Measurements from ENCODE around the gene ARID1B. TPM values are rescaled to one million over a fixed set of nuclear protein-coding genes. Genes with fewer than 3 reads are reported as not detected.

ARID1B gene
- total and polyA plus RNA-seq, 2 experiments from 2014 or later: 32.9 to 67.0 TPM

- H3K4me3 ChIP-seq: no peak overlapping the region
- peaks cover 5% of the 10 kb centered on the region for H3K4me1 ChIP-seq (ENCODE audit: insufficient read depth)
- H3K4me2 ChIP-seq: no peak overlapping the region
- 94% methylated on average over 11 of the region's 11 CpGs for WGBS (ENCODE audit: low lambda C conversion rate, missing lambda C conversion rate)
- DNase-seq (ENCODE audit: low spot score): no peak
- no peak overlapping the region for H2AFZ ChIP-seq
- TF ChIP-seq EZH2 (IDR thresholded peaks at IDR 0.05; ENCODE audit: borderline replicate concordance) (no peak), CTCF (IDR thresholded peaks at IDR 0.05; ENCODE audit: poor library complexity) (no peak), EZH2phosphoT487 (IDR thresholded peaks at IDR 0.05; ENCODE audit: low read depth, severe bottlenecking, unreplicated experiment) (no peak)
- H3K9me2 ChIP-seq (replicated peaks; ENCODE audit: insufficient read depth): no peaks in the 10 kb centered on the region
- H3K79me2 ChIP-seq: peaks cover 100% of the 10 kb centered on the region
- H3K27me3 ChIP-seq: no peaks in the 10 kb centered on the region
- H3K27ac ChIP-seq: no peak overlapping the region
- no peaks in the 10 kb centered on the region for H3K9me3 ChIP-seq (ENCODE audit: low read depth)
- H3K36me3 ChIP-seq (replicated peaks; ENCODE audit: insufficient read depth, low read depth): no peaks in the 10 kb centered on the region
- H4K20me1 ChIP-seq (ENCODE audit: insufficient read depth, poor library complexity, severe bottlenecking): peaks cover 87% of the 10 kb centered on the region
Measured at GRCh38 chr6:156807028-156807427, 29.9 kb downstream of the ARID1B start.

GRCh38 chr6:156807795-156808194 lies 30.6 kb downstream of the ARID1B start:
- TF ChIP-seq CTCF (IDR thresholded peaks at IDR 0.05; ENCODE audit: poor library complexity) (no peak), EZH2phosphoT487 (IDR thresholded peaks at IDR 0.05; ENCODE audit: low read depth, severe bottlenecking, unreplicated experiment) (no peak), EZH2 (IDR thresholded peaks at IDR 0.05; ENCODE audit: borderline replicate concordance) (no peak)
- H2AFZ ChIP-seq: no peak overlapping the region
- peaks cover 5% of the 10 kb centered on the region for H3K4me1 ChIP-seq (ENCODE audit: insufficient read depth)
- peaks cover 86% of the 10 kb centered on the region for H4K20me1 ChIP-seq (ENCODE audit: insufficient read depth, poor library complexity, severe bottlenecking)
- H3K27ac ChIP-seq: no peak overlapping the region
- H3K9me3 ChIP-seq (ENCODE audit: low read depth): no peaks in the 10 kb centered on the region
- no peaks in the 10 kb centered on the region for H3K27me3 ChIP-seq
- no peaks in the 10 kb centered on the region for H3K9me2 ChIP-seq (replicated peaks; ENCODE audit: insufficient read depth)
- no peaks in the 10 kb centered on the region for H3K36me3 ChIP-seq (replicated peaks; ENCODE audit: insufficient read depth, low read depth)
- peak overlapping the region; percentile 0 for H3K4me2 ChIP-seq
- DNase-seq (ENCODE audit: low spot score): no peak
- WGBS (ENCODE audit: low lambda C conversion rate, missing lambda C conversion rate): 71% methylated on average over 6 of the region's 6 CpGs
- peaks cover 100% of the 10 kb centered on the region for H3K79me2 ChIP-seq
- H3K4me3 ChIP-seq: no peak overlapping the region

- no peaks in the 10 kb centered on the region for H3K9me2 ChIP-seq (replicated peaks; ENCODE audit: insufficient read depth)
- H4K20me1 ChIP-seq (ENCODE audit: insufficient read depth, poor library complexity, severe bottlenecking): peaks cover 87% of the 10 kb centered on the region
- H3K27ac ChIP-seq: no peak overlapping the region
- WGBS (ENCODE audit: low lambda C conversion rate, missing lambda C conversion rate): 16% methylated on average over 2 of the region's 2 CpGs
- no peak for DNase-seq (ENCODE audit: low spot score)
- H3K36me3 ChIP-seq (replicated peaks; ENCODE audit: insufficient read depth, low read depth): no peaks in the 10 kb centered on the region
- no peaks in the 10 kb centered on the region for H3K9me3 ChIP-seq (ENCODE audit: low read depth)
- no peaks in the 10 kb centered on the region for H3K27me3 ChIP-seq
- H3K4me2 ChIP-seq: peak overlapping the region; percentile 0
- H3K4me3 ChIP-seq: no peak overlapping the region
- H3K79me2 ChIP-seq: peaks cover 100% of the 10 kb centered on the region
- TF ChIP-seq EZH2 (IDR thresholded peaks at IDR 0.05; ENCODE audit: borderline replicate concordance) (no peak), EZH2phosphoT487 (IDR thresholded peaks at IDR 0.05; ENCODE audit: low read depth, severe bottlenecking, unreplicated experiment) (no peak), CTCF (IDR thresholded peaks at IDR 0.05; ENCODE audit: poor library complexity) (no peak)
- H2AFZ ChIP-seq: no peak overlapping the region
- H3K4me1 ChIP-seq (ENCODE audit: insufficient read depth): peaks cover 5% of the 10 kb centered on the region
Measured at GRCh38 chr6:156808287-156808686, 31.1 kb downstream of the ARID1B start.

- no peaks in the 10 kb centered on the region for H3K9me3 ChIP-seq (ENCODE audit: low read depth)
- H3K4me3 ChIP-seq: no peak overlapping the region
- H3K36me3 ChIP-seq (replicated peaks; ENCODE audit: insufficient read depth, low read depth): no peaks in the 10 kb centered on the region
- no peaks in the 10 kb centered on the region for H3K9me2 ChIP-seq (replicated peaks; ENCODE audit: insufficient read depth)
- no peak overlapping the region for H3K4me2 ChIP-seq
- WGBS (ENCODE audit: low lambda C conversion rate, missing lambda C conversion rate): 79% methylated on average over 4 of the region's 4 CpGs
- no peak for DNase-seq (ENCODE audit: low spot score)
- peaks cover 86% of the 10 kb centered on the region for H4K20me1 ChIP-seq (ENCODE audit: insufficient read depth, poor library complexity, severe bottlenecking)
- H3K79me2 ChIP-seq: peaks cover 100% of the 10 kb centered on the region
- H3K4me1 ChIP-seq (ENCODE audit: insufficient read depth): peaks cover 5% of the 10 kb centered on the region
- no peak overlapping the region for H3K27ac ChIP-seq
- H2AFZ ChIP-seq: no peak overlapping the region
- TF ChIP-seq CTCF (IDR thresholded peaks at IDR 0.05; ENCODE audit: poor library complexity): no peak
- TF ChIP-seq EZH2phosphoT487 (IDR thresholded peaks at IDR 0.05; ENCODE audit: low read depth, severe bottlenecking, unreplicated experiment): no peak
- TF ChIP-seq EZH2 (IDR thresholded peaks at IDR 0.05; ENCODE audit: borderline replicate concordance): no peak
- no peaks in the 10 kb centered on the region for H3K27me3 ChIP-seq
Measured at GRCh38 chr6:156809034-156809433, 31.9 kb downstream of the ARID1B start.
